OCI-LY7 (cell line): ENCODE results near the gene MED15. TPM values are rescaled to one million over a fixed set of nuclear protein-coding genes. Genes with fewer than 3 reads are reported as not detected.

Source experiments
- BruUV-seq: library from RNA; stranded (reverse); fragments of 400-500 nt; replicated peaks from 2 replicates; lab custom pipeline; 2021; lab: Mats Ljungman, UMichigan
- CTCF ChIA-PET: fragments of 300-600 bp; sonication (Branson Sonifier 250); formaldehyde crosslinking; loops from one replicate; lab custom pipeline; 2022; ENCODE audit warnings: antibody characterized with exemption; ENCODE audit not compliant: unreplicated experiment; lab: Charles Lee
- POLR2A ChIA-PET: fragments of 300-600 bp; sonication (Branson Sonifier 250); formaldehyde crosslinking; loops from one replicate; lab custom pipeline; 2022; ENCODE audit warnings: antibody characterized with exemption; lab: Charles Lee
- DNase-seq: peaks from one replicate; pipeline ENCODE4 v3.0.0-alpha.2; 2015; ENCODE audit warnings: low spot score
- H2AFZ ChIP-seq: fragments of 200-600 bp; sonication (generic), shearing (Covaris generic); 2 replicates; pipeline ENCODE4 v1.6.1; 2014; ENCODE audit warnings: mild to moderate bottlenecking, antibody characterized with exemption, low read length, moderate library complexity
- H3K27ac ChIP-seq: fragments of 200-600 bp; sonication (generic); 2 replicates; pipeline ENCODE4 v1.5.1; 2014; ENCODE audit warnings: mixed run types, low read depth, mild to moderate bottlenecking, moderate library complexity, low read length, inconsistent platforms; ENCODE audit not compliant: poor library complexity, severe bottlenecking
- H3K36me3 ChIP-seq: fragments of 200-600 bp; sonication (generic); 2 replicates; pipeline ENCODE4 v1.6.1; 2014; ENCODE audit warnings: mild to moderate bottlenecking, antibody characterized with exemption, low read length, moderate library complexity, mixed read lengths; ENCODE audit not compliant: insufficient read depth
- H3K4me1 ChIP-seq: fragments of 200-600 bp; sonication (generic); 2 replicates; pipeline ENCODE4 v1.5.1; 2014; ENCODE audit warnings: mild to moderate bottlenecking, low read length; ENCODE audit not compliant: insufficient read depth, poor library complexity, severe bottlenecking
- H3K4me2 ChIP-seq: fragments of 200-600 bp; sonication (generic); 2 replicates; pipeline ENCODE4 v1.6.1; 2014; ENCODE audit warnings: mild to moderate bottlenecking, low read length
- H3K4me3 ChIP-seq: fragments of 200-600 bp; sonication (generic); 2 replicates; pipeline ENCODE4 v1.5.1; 2014; ENCODE audit warnings: mild to moderate bottlenecking, low read depth, low read length; ENCODE audit not compliant: poor library complexity, severe bottlenecking
- H3K79me2 ChIP-seq: fragments of 200-600 bp; sonication (generic); 2 replicates; pipeline ENCODE4 v1.6.1; 2016; ENCODE audit warnings: low read depth, mild to moderate bottlenecking, low read length, moderate library complexity, mixed read lengths; ENCODE audit not compliant: insufficient read depth
- H3K9me2 ChIP-seq: fragments of 200-600 bp; sonication (generic); 2 replicates; pipeline ENCODE4 v1.6.1; 2016; ENCODE audit warnings: mild to moderate bottlenecking, low read length, mixed read lengths; ENCODE audit not compliant: insufficient read depth
- H3K9me3 ChIP-seq: fragments of 200-600 bp; sonication (generic); 2 replicates; pipeline ENCODE4 v1.6.1; 2014; ENCODE audit warnings: mild to moderate bottlenecking, mixed run types, low read length, mixed read lengths
- H4K20me1 ChIP-seq: fragments of 200-600 bp; sonication (generic); 2 replicates; pipeline ENCODE4 v1.6.1; 2014; ENCODE audit warnings: mild to moderate bottlenecking, antibody characterized with exemption, low read length, moderate library complexity, mixed read lengths; ENCODE audit not compliant: insufficient read depth
- EZH2phosphoT487 ChIP-seq: fragments of 200-600 bp; sonication (generic); IDR thresholded peaks from 2 replicates; pipeline ENCODE4 v1.6.1; 2018; ENCODE audit warnings: low read depth, borderline replicate concordance, mild to moderate bottlenecking, mixed run types, antibody characterized with exemption, low read length, moderate library complexity, mixed read lengths
- intact Hi-C: fragments of 100-400 bp; cut with micrococcal nuclease; formaldehyde crosslinking; loops from one replicate; pipeline ENCODE4 v1.10.0; 2022; ENCODE audit not compliant: unreplicated experiment
- total RNA-seq, 2 experiments: library from RNA; depleted of rRNA in 1 of 2; stranded (reverse); fragments of >200 nt in 1 of 2; shearing (Covaris generic) in 1 of 2; gene quantifications; 2 replicates each; pipeline ENCODE4 v1.2.3, GENCODE V29; 2014 to 2022
- TF ChIP-seq, protein P1 (sequence below): fragments of 200-600 bp; sonication (generic); conservative IDR thresholded peaks from 2 replicates; pipeline ENCODE4 v1.5.1; 2014; ENCODE audit warnings: mild to moderate bottlenecking, antibody characterized with exemption, low read length, moderate library complexity, mixed read lengths

The MED15 gene
- total RNA-seq, 2 experiments from 2014 or later, result 28.7 to 79.2 TPM

DNA sequence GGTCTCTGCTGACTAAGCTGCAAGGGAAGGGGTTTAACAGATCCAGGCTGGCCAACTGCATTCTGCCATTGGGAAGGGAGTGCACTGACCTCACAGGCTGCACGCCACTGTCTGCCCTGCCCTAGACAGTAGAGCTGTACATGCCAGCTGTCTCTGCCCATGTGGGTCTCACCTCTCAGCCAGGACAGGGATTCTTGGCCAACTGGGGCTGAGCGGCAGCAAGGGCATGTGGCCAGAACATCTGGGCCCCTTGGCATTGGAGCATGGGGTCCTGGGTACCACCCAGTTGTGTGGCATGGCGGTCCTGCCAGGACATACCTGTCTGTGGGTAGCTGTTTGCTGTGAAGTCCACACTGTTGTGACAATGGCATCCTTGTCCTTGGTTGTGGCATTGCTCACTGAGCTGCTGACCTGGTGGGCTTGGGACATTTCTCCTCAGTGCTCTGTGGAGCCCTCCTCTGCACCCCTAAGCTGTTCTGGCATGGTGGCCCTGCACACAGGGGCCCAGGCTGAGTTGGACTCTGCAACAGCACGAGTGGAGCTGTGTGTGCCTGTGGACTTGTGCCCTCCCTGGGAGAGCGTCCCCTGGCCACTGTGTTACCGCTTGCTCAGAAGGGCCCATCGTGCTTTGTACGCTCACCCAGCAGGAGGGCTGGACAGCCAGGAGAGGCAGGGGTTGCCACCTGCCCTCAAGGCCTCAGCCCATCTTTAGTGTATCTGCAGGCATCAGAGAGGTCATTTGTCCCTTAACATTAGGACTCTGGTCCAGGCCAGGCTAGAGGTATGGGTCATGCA, 46.7 kb downstream of the MED15 start:
- Histone ChIP-seq H3K4me1 (no peaks in the 10 kb centered on the region), H2AFZ (no peak overlapping the region), H3K9me2 (no peaks in the 10 kb centered on the region), H3K9me3 (peaks cover 9% of the 10 kb centered on the region; the same call in 1 of the 2 replicates), H3K4me2 (no peak overlapping the region), H3K79me2 (no peaks in the 10 kb centered on the region), H3K36me3 (peaks cover 69% of the 10 kb centered on the region), H4K20me1 (no peaks in the 10 kb centered on the region; the same call in 1 of the 2 replicates), H3K4me3 (no peak overlapping the region), H3K27ac (no peak overlapping the region)
- intact Hi-C loops, result loop anchor here (5.0 kb wide), 1 partner anchor 37 kb away; no protein-coding TSS in a partner anchor
- CTCF ChIA-PET, result no interaction called here
- TF ChIP-seq EZH2phosphoT487, result no peak
- TF ChIP-seq, protein P1, sequence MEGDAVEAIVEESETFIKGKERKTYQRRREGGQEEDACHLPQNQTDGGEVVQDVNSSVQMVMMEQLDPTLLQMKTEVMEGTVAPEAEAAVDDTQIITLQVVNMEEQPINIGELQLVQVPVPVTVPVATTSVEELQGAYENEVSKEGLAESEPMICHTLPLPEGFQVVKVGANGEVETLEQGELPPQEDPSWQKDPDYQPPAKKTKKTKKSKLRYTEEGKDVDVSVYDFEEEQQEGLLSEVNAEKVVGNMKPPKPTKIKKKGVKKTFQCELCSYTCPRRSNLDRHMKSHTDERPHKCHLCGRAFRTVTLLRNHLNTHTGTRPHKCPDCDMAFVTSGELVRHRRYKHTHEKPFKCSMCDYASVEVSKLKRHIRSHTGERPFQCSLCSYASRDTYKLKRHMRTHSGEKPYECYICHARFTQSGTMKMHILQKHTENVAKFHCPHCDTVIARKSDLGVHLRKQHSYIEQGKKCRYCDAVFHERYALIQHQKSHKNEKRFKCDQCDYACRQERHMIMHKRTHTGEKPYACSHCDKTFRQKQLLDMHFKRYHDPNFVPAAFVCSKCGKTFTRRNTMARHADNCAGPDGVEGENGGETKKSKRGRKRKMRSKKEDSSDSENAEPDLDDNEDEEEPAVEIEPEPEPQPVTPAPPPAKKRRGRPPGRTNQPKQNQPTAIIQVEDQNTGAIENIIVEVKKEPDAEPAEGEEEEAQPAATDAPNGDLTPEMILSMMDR, result no peak
- POLR2A ChIA-PET, result no interaction called here
- no peak for DNase-seq
- no TSS peak for BruUV-seq

DNA sequence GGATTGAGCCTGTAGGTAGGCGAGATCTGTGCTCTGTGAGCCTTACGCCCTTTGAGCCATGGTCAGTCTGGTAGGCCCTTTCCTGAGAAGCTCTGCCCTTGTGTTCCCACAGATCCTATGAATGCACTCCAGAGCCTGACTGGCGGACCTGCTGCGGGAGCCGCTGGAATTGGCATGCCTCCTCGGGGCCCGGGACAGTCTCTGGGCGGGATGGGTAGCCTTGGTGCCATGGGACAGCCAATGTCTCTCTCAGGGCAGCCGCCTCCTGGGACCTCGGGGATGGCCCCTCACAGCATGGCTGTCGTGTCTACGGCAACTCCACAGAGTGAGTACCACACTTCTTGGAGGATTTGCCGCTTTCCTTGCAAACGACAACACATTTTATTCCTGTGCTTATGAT, 47.4 kb downstream of the MED15 start:
- no peaks in the 10 kb centered on the region for H3K79me2 ChIP-seq
- H3K9me3 ChIP-seq, result peaks cover 16% of the 10 kb centered on the region
- H3K9me2 ChIP-seq, result no peaks in the 10 kb centered on the region
- no peak overlapping the region for H2AFZ ChIP-seq
- DNase-seq, result no peak
- no peaks in the 10 kb centered on the region for H4K20me1 ChIP-seq
- no peak overlapping the region for H3K4me2 ChIP-seq
- intact Hi-C loops, result loop anchor here (5.0 kb wide), 1 partner anchor 38 kb away; no protein-coding TSS in a partner anchor
- H3K4me3 ChIP-seq, result no peak overlapping the region
- TF ChIP-seq EZH2phosphoT487, result no peak
- TF ChIP-seq, protein P1, result no peak
- H3K36me3 ChIP-seq, result peaks cover 76% of the 10 kb centered on the region
- CTCF ChIA-PET, result no interaction called here
- POLR2A ChIA-PET, result no interaction called here
- BruUV-seq, result no TSS peak
- H3K4me1 ChIP-seq, result no peaks in the 10 kb centered on the region
- no peak overlapping the region for H3K27ac ChIP-seq

DNA sequence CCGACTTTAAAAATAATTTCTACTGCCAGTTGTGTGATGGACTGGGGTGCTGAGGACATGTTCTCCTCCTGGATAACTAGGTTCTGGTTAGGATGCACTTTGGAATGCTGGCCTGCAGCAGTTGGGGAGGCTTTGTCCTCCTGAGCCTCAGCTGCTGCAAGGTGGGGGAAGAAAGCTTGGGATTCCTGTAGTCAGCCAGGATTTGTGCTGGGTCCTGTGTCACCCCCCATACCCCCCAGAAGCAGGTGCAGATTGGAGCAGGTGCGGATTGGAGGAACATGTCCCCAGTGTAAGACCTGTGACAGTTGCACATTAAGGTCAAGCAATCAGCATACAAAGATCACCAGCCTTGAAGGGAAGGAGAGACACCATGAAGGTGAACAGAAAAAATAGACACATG, 51.1 kb downstream of the MED15 start:
- Histone ChIP-seq H3K36me3 (peaks cover 72% of the 10 kb centered on the region), H3K4me3 (no peak overlapping the region), H3K4me1 (no peaks in the 10 kb centered on the region), H3K9me3 (peaks cover 17% of the 10 kb centered on the region), H4K20me1 (no peaks in the 10 kb centered on the region), H3K4me2 (no peak overlapping the region), H2AFZ (no peak overlapping the region), H3K9me2 (no peaks in the 10 kb centered on the region), H3K27ac (no peak overlapping the region), H3K79me2 (no peaks in the 10 kb centered on the region)
- no peak for TF ChIP-seq EZH2phosphoT487
- TF ChIP-seq, protein P1, result no peak
- intact Hi-C loops, result no loop called here
- no peak for DNase-seq
- BruUV-seq, result no TSS peak
- ChIA-PET POLR2A (no interaction called here), CTCF (no interaction called here)
